WTC11 (cell line): ENCODE data around the gene BATF2. TPM values are rescaled to one million over a fixed set of nuclear protein-coding genes. Genes with fewer than 3 reads are reported as not detected.
"Not testable (repeated sequence)": the region's sequence is repeated elsewhere in the genome, so short reads cannot be mapped to it uniquely, and the experiment has no call there.

Source experiments
- ATAC-seq: fragments of 200-7000 bp; cut with Tn5 transposase; 2 replicates; pipeline ENCODE4 v1.10.0; 2021; ENCODE audit warnings: mild to moderate bottlenecking, moderate library complexity
- CTCF ChIA-PET: fragments of 300-600 bp; sonication (Branson Sonifier 250); formaldehyde crosslinking; loops from one replicate; lab custom pipeline; 2021; ENCODE audit warnings: antibody characterized with exemption; lab: Charles Lee
- POLR2A ChIA-PET: fragments of 350-600 bp; sonication (Branson Sonifier 250); formaldehyde crosslinking; loops from one replicate; lab custom pipeline; 2021; ENCODE audit warnings: antibody characterized with exemption; lab: Charles Lee
- DNase-seq: peaks from one replicate; pipeline ENCODE4 v3.0.0; 2021; ENCODE audit warnings: low spot score
- H3K27ac Mint-ChIP-seq: 2 replicates; pipeline ENCODE4 v1.8.0; 2021; ENCODE audit warnings: mixed read lengths
- H3K27me3 Mint-ChIP-seq: 2 replicates; pipeline ENCODE4 v1.8.0; 2021; ENCODE audit warnings: low read depth, mild to moderate bottlenecking, moderate library complexity, mixed read lengths
- H3K36me3 Mint-ChIP-seq: 2 replicates; pipeline ENCODE4 v1.8.0; 2021; ENCODE audit warnings: mixed read lengths
- H3K4me1 Mint-ChIP-seq: 2 replicates; pipeline ENCODE4 v1.8.0; 2022; ENCODE audit warnings: mixed read lengths
- H3K4me3 Mint-ChIP-seq: 2 replicates; pipeline ENCODE4 v1.8.0; 2021; ENCODE audit warnings: mild to moderate bottlenecking, moderate library complexity, mixed read lengths
- H3K9me3 Mint-ChIP-seq: 2 replicates; pipeline ENCODE4 v1.8.0; 2021; ENCODE audit warnings: mixed read lengths
- AFF4 ChIP-seq: sonication (generic); formaldehyde crosslinking; IDR thresholded peaks from 2 replicates; pipeline ENCODE4 v1.8.1; 2023; ENCODE audit warnings: mild to moderate bottlenecking, missing genetic modification reagents, borderline replicate concordance
- CBFB ChIP-seq: sonication (generic); formaldehyde crosslinking; IDR thresholded peaks from 2 replicates; pipeline ENCODE4 v1.8.1; 2022; ENCODE audit warnings: mild to moderate bottlenecking, low read depth, missing genetic modification reagents
- ERG ChIP-seq: fragments of 250-450 bp; sonication (Bioruptor Pico); IDR thresholded peaks from 2 replicates; pipeline ENCODE4 v1.8.0; 2021; ENCODE audit warnings: mild to moderate bottlenecking
- FOXJ3 ChIP-seq: sonication (generic); formaldehyde crosslinking; IDR thresholded peaks from 2 replicates; pipeline ENCODE4 v1.9.0; 2021; ENCODE audit warnings: missing genetic modification reagents, mild to moderate bottlenecking, borderline replicate concordance
- FOXK1 ChIP-seq: sonication (generic); formaldehyde crosslinking; IDR thresholded peaks from 2 replicates; pipeline ENCODE4 v1.8.0; 2022; ENCODE audit warnings: mild to moderate bottlenecking, moderate library complexity, missing genetic modification reagents
- FOXP1 ChIP-seq: sonication (generic); formaldehyde crosslinking; IDR thresholded peaks from 2 replicates; pipeline ENCODE4 v1.8.0; 2022; ENCODE audit warnings: missing genetic modification reagents, mild to moderate bottlenecking, moderate library complexity, borderline replicate concordance
- GABPB1 ChIP-seq: sonication (generic); formaldehyde crosslinking; IDR thresholded peaks from 2 replicates; pipeline ENCODE4 v1.8.1; 2023; ENCODE audit warnings: mild to moderate bottlenecking, missing genetic modification reagents
- JAZF1 ChIP-seq: fragments of 250-450 bp; sonication (Bioruptor Pico); IDR thresholded peaks from 2 replicates; pipeline ENCODE4 v1.9.0; 2021; ENCODE audit warnings: moderate library complexity, mild to moderate bottlenecking, inconsistent platforms
- JUN ChIP-seq: sonication (generic); formaldehyde crosslinking; IDR thresholded peaks from 2 replicates; pipeline ENCODE4 v1.8.0; 2023; ENCODE audit warnings: mild to moderate bottlenecking, missing genetic modification reagents
- MXD4 ChIP-seq: fragments of 250-450 bp; sonication (Bioruptor Pico); IDR thresholded peaks from 2 replicates; pipeline ENCODE4 v1.8.0; 2021; ENCODE audit warnings: mild to moderate bottlenecking, moderate library complexity, borderline replicate concordance
- MYBL2 ChIP-seq: sonication (generic); formaldehyde crosslinking; IDR thresholded peaks from 2 replicates; pipeline ENCODE4 v1.8.1; 2023; ENCODE audit warnings: mild to moderate bottlenecking, moderate library complexity, missing genetic modification reagents
- NR3C1 ChIP-seq: sonication (generic); formaldehyde crosslinking; conservative IDR thresholded peaks from 2 replicates; pipeline ENCODE4 v1.8.1; 2023; ENCODE audit warnings: low read depth, mild to moderate bottlenecking, missing genetic modification reagents
- PREB ChIP-seq: sonication (generic); formaldehyde crosslinking; IDR thresholded peaks from 2 replicates; pipeline ENCODE4 v1.8.1; 2022; ENCODE audit warnings: mild to moderate bottlenecking, missing genetic modification reagents, moderate library complexity, borderline replicate concordance
- TEAD4 ChIP-seq: sonication (generic); formaldehyde crosslinking; IDR thresholded peaks from 2 replicates; pipeline ENCODE4 v1.8.0; 2022; ENCODE audit warnings: mild to moderate bottlenecking, missing genetic modification reagents
- TP53 ChIP-seq: sonication (generic); formaldehyde crosslinking; IDR thresholded peaks from 2 replicates; pipeline ENCODE4 v1.8.1; 2023; ENCODE audit warnings: mild to moderate bottlenecking, missing genetic modification reagents
- ZNF263 ChIP-seq: sonication (generic); formaldehyde crosslinking; IDR thresholded peaks from 2 replicates; pipeline ENCODE4 v1.8.1; 2022; ENCODE audit warnings: low read depth, mild to moderate bottlenecking, moderate library complexity, missing genetic modification reagents
- ZNF396 ChIP-seq: fragments of 250-450 bp; sonication (Bioruptor Pico); IDR thresholded peaks from 2 replicates; pipeline ENCODE4 v1.8.0; 2021; ENCODE audit warnings: mild to moderate bottlenecking, moderate library complexity, borderline replicate concordance
- ZNF671 ChIP-seq: fragments of 250-450 bp; sonication (Bioruptor Pico); IDR thresholded peaks from 2 replicates; pipeline ENCODE4 v1.8.0; 2021; ENCODE audit warnings: mild to moderate bottlenecking
- ZSCAN18 ChIP-seq: fragments of 250-450 bp; sonication (Bioruptor Pico); IDR thresholded peaks from 2 replicates; pipeline ENCODE4 v2.1.2; 2022; ENCODE audit warnings: mild to moderate bottlenecking, moderate library complexity
- total RNA-seq: library from RNA; stranded (reverse); gene quantifications from 3 replicates; pipeline ENCODE4 v1.2.3, GENCODE V29; 2021

Gene BATF2
- total RNA-seq, 1 experiment from 2014 or later: 1.3 TPM

GRCh38 chr11:65008873-65009272 lies 12.1 kb upstream of the BATF2 start:
- H3K9me3 Mint-ChIP-seq: no peaks in the 10 kb centered on the region
- DNase-seq: no peak
- TF ChIP-seq AFF4 (CRISPR knock-in tag) (no peak), NR3C1 (no peak), FOXK1 (CRISPR knock-in tag) (no peak)
- H3K4me3 Mint-ChIP-seq: no peak overlapping the region
- H3K27ac Mint-ChIP-seq: no peak overlapping the region
- peaks cover 7% of the 10 kb centered on the region for H3K4me1 Mint-ChIP-seq
- no peaks in the 10 kb centered on the region for H3K27me3 Mint-ChIP-seq
- ChIA-PET POLR2A (no interaction called here), CTCF (interaction anchor here (1.4 kb wide), 1 partner anchor 12 kb away, joined by 9 read pairs; the partner anchor contains the start of gene BATF2)
- no peaks in the 10 kb centered on the region for H3K36me3 Mint-ChIP-seq
- ATAC-seq: no peak

GRCh38 chr11:65008016-65008415 lies 11.2 kb upstream of the BATF2 start:
- ATAC-seq (no peak), DNase-seq (no peak)
- Mint-ChIP-seq H3K4me3 (no peak overlapping the region), H3K9me3 (no peaks in the 10 kb centered on the region), H3K36me3 (no peaks in the 10 kb centered on the region), H3K27ac (no peak overlapping the region), H3K4me1 (peaks cover 3% of the 10 kb centered on the region), H3K27me3 (no peaks in the 10 kb centered on the region)
- ChIA-PET CTCF (interaction anchor here (1.4 kb wide), 1 partner anchor 11 kb away, joined by 9 read pairs; the partner anchor contains the start of gene BATF2), POLR2A (no interaction called here)
- no peak for TF ChIP-seq FOXJ3

- H3K9me3 Mint-ChIP-seq, H3K36me3 Mint-ChIP-seq, DNase-seq, H3K27ac Mint-ChIP-seq, H3K4me1 Mint-ChIP-seq, POLR2A ChIA-PET, H3K27me3 Mint-ChIP-seq, ATAC-seq, H3K4me3 Mint-ChIP-seq: not testable (repeated sequence)
- CTCF ChIA-PET: interaction anchor here (1.0 to 3.6 kb wide), 3 partner anchors 10 to 116 kb away, joined by 3 to 20 read pairs (median 3); partner anchors contain the start of gene ARL2
Measured at GRCh38 chr11:65003968-65004367, 7.2 kb upstream of the BATF2 start.

GRCh38 chr11:65003282-65003681 lies 6.5 kb upstream of the BATF2 start:
- peak; percentile 56 for ATAC-seq

GRCh38 chr11:65002706-65003105 lies 5.9 kb upstream of the BATF2 start:
- Mint-ChIP-seq H3K27ac (no peak overlapping the region), H3K36me3 (no peaks in the 10 kb centered on the region), H3K4me3 (no peak overlapping the region), H3K27me3 (no peaks in the 10 kb centered on the region), H3K9me3 (no peaks in the 10 kb centered on the region), H3K4me1 (peaks cover 6% of the 10 kb centered on the region)
- ChIA-PET CTCF (interaction anchor here (0.6 to 3.6 kb wide), 3 partner anchors 11 to 115 kb away, joined by 3 to 20 read pairs (median 3); partner anchors contain the start of gene ARL2), POLR2A (no interaction called here)
- no peak for DNase-seq
- ATAC-seq: no peak
- TF ChIP-seq CBFB (CRISPR knock-in tag): no peak
- TF ChIP-seq ZSCAN18: no peak
- TF ChIP-seq ZNF396 (CRISPR knock-in tag): no peak
- TF ChIP-seq ERG (CRISPR knock-in tag): no peak
- no peak for TF ChIP-seq MYBL2 (CRISPR knock-in tag)
- no peak for TF ChIP-seq JAZF1 (CRISPR knock-in tag)
- TF ChIP-seq PREB (CRISPR knock-in tag): no peak

More at GRCh38 chr11:65003282-65003681, 6.5 kb upstream of the BATF2 start:
- TF ChIP-seq ERG (CRISPR knock-in tag) (no peak), ZNF263 (CRISPR knock-in tag) (no peak), FOXP1 (no peak), JUN (CRISPR knock-in tag) (peak; percentile 54; the same call in 1 of the 2 replicates), TEAD4 (CRISPR knock-in tag) (0 out of 2 replicates have a peak, but pooled peaks have one; percentile 66), TP53 (CRISPR knock-in tag) (no peak), GABPB1 (CRISPR knock-in tag) (no peak), MXD4 (no peak), ZNF671 (CRISPR knock-in tag) (no peak)
- TF ChIP-seq, all 79 proteins: peak for 2
- POLR2A ChIA-PET: no interaction called here
- H3K27ac Mint-ChIP-seq: no peak overlapping the region
- peaks cover 3% of the 10 kb centered on the region for H3K4me1 Mint-ChIP-seq
- no peaks in the 10 kb centered on the region for H3K36me3 Mint-ChIP-seq
- H3K9me3 Mint-ChIP-seq: no peaks in the 10 kb centered on the region
- H3K4me3 Mint-ChIP-seq: no peak overlapping the region
- DNase-seq: no peak
- H3K27me3 Mint-ChIP-seq: no peaks in the 10 kb centered on the region
- CTCF ChIA-PET: interaction anchor here (0.6 to 3.6 kb wide), 3 partner anchors 10 to 115 kb away, joined by 3 to 20 read pairs (median 3); partner anchors contain the start of gene ARL2
